Hepatocyte (in vitro differentiated cells): Measurements from ENCODE around the gene TNNT2. TPM values are rescaled to one million over a fixed set of nuclear protein-coding genes. Genes with fewer than 3 reads are reported as not detected.

Experiments used
- DNase-seq: peaks from one replicate; pipeline ENCODE4 v3.0.0-alpha.2; 2016; ENCODE audit warnings: low spot score
- H2AFZ ChIP-seq: fragments of 200-600 bp; sonication (generic); 2 replicates; pipeline ENCODE4 v1.6.0; 2016; ENCODE audit warnings: antibody characterized with exemption, mild to moderate bottlenecking
- H3K27ac ChIP-seq: fragments of 200-600 bp; sonication (generic); 2 replicates; pipeline ENCODE4 v1.5.1; 2016; ENCODE audit warnings: mild to moderate bottlenecking
- H3K27me3 ChIP-seq: fragments of 200-600 bp; sonication (generic); 2 replicates; pipeline ENCODE4 v1.6.1; 2016
- H3K36me3 ChIP-seq: fragments of 200-600 bp; sonication (generic); replicated peaks from 2 replicates; pipeline ENCODE4 v1.5.1; 2016; ENCODE audit warnings: low read depth; ENCODE audit not compliant: insufficient read depth
- H3K4me1 ChIP-seq: fragments of 200-600 bp; sonication (generic); 2 replicates; pipeline ENCODE4 v1.5.1; 2016; ENCODE audit warnings: mild to moderate bottlenecking, moderate library complexity; ENCODE audit not compliant: insufficient read depth
- H3K4me2 ChIP-seq: fragments of 200-600 bp; sonication (generic); 2 replicates; pipeline ENCODE4 v1.6.0; 2016
- H3K4me3 ChIP-seq: fragments of 200-600 bp; sonication (generic); 2 replicates; pipeline ENCODE4 v1.5.1; 2016; ENCODE audit warnings: mild to moderate bottlenecking
- H3K79me2 ChIP-seq: fragments of 200-600 bp; sonication (generic); 2 replicates; pipeline ENCODE4 v1.6.0; 2017; ENCODE audit warnings: mild to moderate bottlenecking
- H3K9me2 ChIP-seq: fragments of 200-600 bp; sonication (generic); replicated peaks from 2 replicates; pipeline ENCODE4 v1.6.0; 2017; ENCODE audit warnings: mild to moderate bottlenecking; ENCODE audit not compliant: insufficient read depth
- H3K9me3 ChIP-seq: fragments of 200-600 bp; sonication (generic); 2 replicates; pipeline ENCODE4 v1.5.1; 2016; ENCODE audit warnings: low read depth, mild to moderate bottlenecking
- H4K20me1 ChIP-seq: fragments of 200-600 bp; sonication (generic); 2 replicates; pipeline ENCODE4 v1.6.0; 2016; ENCODE audit warnings: mild to moderate bottlenecking; ENCODE audit not compliant: insufficient read depth, poor library complexity, severe bottlenecking
- EZH2 ChIP-seq: fragments of 200-600 bp; sonication (generic); IDR thresholded peaks from 2 replicates; pipeline ENCODE4 v1.6.1; 2016; ENCODE audit warnings: antibody characterized with exemption, mild to moderate bottlenecking, borderline replicate concordance
- EZH2phosphoT487 ChIP-seq: fragments of 200-600 bp; sonication (generic); IDR thresholded peaks from one replicate; pipeline ENCODE4 v1.6.1; 2018; ENCODE audit warnings: antibody characterized with exemption, mild to moderate bottlenecking, low read depth, moderate library complexity; ENCODE audit not compliant: unreplicated experiment, severe bottlenecking
- WGBS: methylation state at CpG from one replicate; pipeline ENCODE4 v1.1.6; 2016; ENCODE audit warnings: low lambda C conversion rate; ENCODE audit errors: missing lambda C conversion rate; 5-methylcytosine and 5-hydroxymethylcytosine counted together
- polyA plus RNA-seq: library from polyadenylated mRNA; unstranded; fragments of >200 nt; fragmentation: Nextera tagmentation; extraction: Ambion mirVana; gene quantifications from 2 replicates; pipeline ENCODE4 v1.2.1, GENCODE V29; 2016
- total RNA-seq: library from RNA; depleted of rRNA; stranded (reverse); fragments of >200 nt; gene quantifications from 2 replicates; pipeline ENCODE4 v1.2.3, GENCODE V29; 2014
- TF ChIP-seq, protein P1 (sequence below): fragments of 200-600 bp; sonication (generic); IDR thresholded peaks from 2 replicates; pipeline ENCODE4 v1.5.1; 2016; ENCODE audit warnings: antibody characterized with exemption, mild to moderate bottlenecking; ENCODE audit not compliant: poor library complexity

Gene TNNT2
- total and polyA plus RNA-seq, 2 experiments from 2014 or later: 25.9 to 33.5 TPM

GRCh38 chr1:201397675-201398074 is 20.2 kb upstream of the TNNT2 start:
- Histone ChIP-seq H3K9me2 (no peaks in the 10 kb centered on the region), H3K27ac (peak overlapping the region; percentile 98), H3K36me3 (no peaks in the 10 kb centered on the region), H4K20me1 (peaks cover 14% of the 10 kb centered on the region), H3K9me3 (no peaks in the 10 kb centered on the region), H3K4me1 (peaks cover 50% of the 10 kb centered on the region), H2AFZ (no peak overlapping the region), H3K4me2 (peak overlapping the region; percentile 82), H3K79me2 (peaks cover 53% of the 10 kb centered on the region), H3K4me3 (peak overlapping the region; percentile 7), H3K27me3 (no peaks in the 10 kb centered on the region)
- TF ChIP-seq EZH2 (no peak), EZH2phosphoT487 (no peak)
- TF ChIP-seq, protein P1, sequence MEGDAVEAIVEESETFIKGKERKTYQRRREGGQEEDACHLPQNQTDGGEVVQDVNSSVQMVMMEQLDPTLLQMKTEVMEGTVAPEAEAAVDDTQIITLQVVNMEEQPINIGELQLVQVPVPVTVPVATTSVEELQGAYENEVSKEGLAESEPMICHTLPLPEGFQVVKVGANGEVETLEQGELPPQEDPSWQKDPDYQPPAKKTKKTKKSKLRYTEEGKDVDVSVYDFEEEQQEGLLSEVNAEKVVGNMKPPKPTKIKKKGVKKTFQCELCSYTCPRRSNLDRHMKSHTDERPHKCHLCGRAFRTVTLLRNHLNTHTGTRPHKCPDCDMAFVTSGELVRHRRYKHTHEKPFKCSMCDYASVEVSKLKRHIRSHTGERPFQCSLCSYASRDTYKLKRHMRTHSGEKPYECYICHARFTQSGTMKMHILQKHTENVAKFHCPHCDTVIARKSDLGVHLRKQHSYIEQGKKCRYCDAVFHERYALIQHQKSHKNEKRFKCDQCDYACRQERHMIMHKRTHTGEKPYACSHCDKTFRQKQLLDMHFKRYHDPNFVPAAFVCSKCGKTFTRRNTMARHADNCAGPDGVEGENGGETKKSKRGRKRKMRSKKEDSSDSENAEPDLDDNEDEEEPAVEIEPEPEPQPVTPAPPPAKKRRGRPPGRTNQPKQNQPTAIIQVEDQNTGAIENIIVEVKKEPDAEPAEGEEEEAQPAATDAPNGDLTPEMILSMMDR: no peak
- 57% methylated on average over 2 of the region's 2 CpGs for WGBS
- peak; percentile 71 for DNase-seq

DNA sequence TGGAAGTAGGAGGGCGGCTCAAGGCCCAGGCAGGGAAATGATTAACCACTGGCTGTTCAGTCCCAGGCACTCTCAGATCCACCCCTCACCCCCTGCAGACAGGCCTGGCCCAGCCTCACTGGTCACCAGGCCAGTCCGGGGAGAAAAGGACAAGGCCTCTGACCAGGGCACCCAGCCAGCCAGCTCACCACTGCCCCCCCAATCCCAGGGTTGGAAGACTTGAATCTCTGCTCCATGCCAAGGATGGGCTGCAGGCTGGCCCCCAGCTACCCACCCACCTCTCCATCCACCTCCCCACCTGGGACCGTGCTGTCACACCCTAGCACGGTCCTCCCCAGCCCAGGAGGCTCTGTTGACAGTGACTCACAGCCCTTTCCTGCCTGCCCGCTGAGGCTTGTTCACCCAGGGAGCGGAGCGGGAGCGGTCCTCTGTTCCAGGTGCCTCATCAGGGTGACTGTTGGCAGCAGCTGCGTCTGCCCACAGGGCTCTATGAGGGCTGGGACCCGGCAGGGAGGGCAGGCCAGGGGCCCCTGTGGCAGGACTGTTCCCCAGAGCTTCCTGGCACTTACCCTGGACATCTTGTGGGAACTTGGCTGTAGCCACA is 19.5 kb upstream of the TNNT2 start:
- DNase-seq: peak; percentile 86
- 54% methylated on average over 10 of the region's 10 CpGs for WGBS
- Histone ChIP-seq H3K27ac (peak overlapping the region; percentile 98), H3K36me3 (no peaks in the 10 kb centered on the region), H4K20me1 (peaks cover 14% of the 10 kb centered on the region), H3K27me3 (no peaks in the 10 kb centered on the region), H3K4me1 (peaks cover 50% of the 10 kb centered on the region), H3K79me2 (peaks cover 61% of the 10 kb centered on the region), H3K4me3 (no peak overlapping the region), H3K9me3 (no peaks in the 10 kb centered on the region), H2AFZ (no peak overlapping the region), H3K4me2 (peak overlapping the region; percentile 82), H3K9me2 (no peaks in the 10 kb centered on the region)
- TF ChIP-seq EZH2 (no peak), EZH2phosphoT487 (no peak)
- TF ChIP-seq, protein P1: no peak

GRCh38 chr1:201395936-201396335 is 18.5 kb upstream of the TNNT2 start:
- H3K79me2 ChIP-seq: peaks cover 65% of the 10 kb centered on the region
- no peak overlapping the region for H3K4me3 ChIP-seq
- H3K36me3 ChIP-seq: no peaks in the 10 kb centered on the region
- peak overlapping the region; percentile 98 for H3K27ac ChIP-seq
- peak overlapping the region; percentile 82 for H3K4me2 ChIP-seq
- WGBS: 88% methylated on average over 4 of the region's 4 CpGs
- H3K4me1 ChIP-seq: peaks cover 43% of the 10 kb centered on the region
- H4K20me1 ChIP-seq: peaks cover 14% of the 10 kb centered on the region
- DNase-seq: no peak
- no peak overlapping the region for H2AFZ ChIP-seq
- no peaks in the 10 kb centered on the region for H3K27me3 ChIP-seq
- H3K9me2 ChIP-seq: no peaks in the 10 kb centered on the region
- TF ChIP-seq EZH2phosphoT487: no peak
- TF ChIP-seq, protein P1: no peak
- H3K9me3 ChIP-seq: no peaks in the 10 kb centered on the region

GRCh38 chr1:201394591-201394990 is 17.1 kb upstream of the TNNT2 start:
- WGBS: 79% methylated on average over 3 of the region's 3 CpGs
- Histone ChIP-seq H3K36me3 (no peaks in the 10 kb centered on the region), H3K4me2 (peak overlapping the region; percentile 82)

More at GRCh38 chr1:201394591-201394990, 17.1 kb upstream of the TNNT2 start:
- no peak overlapping the region for H2AFZ ChIP-seq
- DNase-seq: no peak
- peaks cover 30% of the 10 kb centered on the region for H3K4me1 ChIP-seq
- peaks cover 22% of the 10 kb centered on the region for H4K20me1 ChIP-seq
- no peaks in the 10 kb centered on the region for H3K9me2 ChIP-seq
- no peak overlapping the region for H3K27ac ChIP-seq
- peaks cover 74% of the 10 kb centered on the region for H3K79me2 ChIP-seq
- TF ChIP-seq, protein P1: no peak
- TF ChIP-seq EZH2 (no peak), EZH2phosphoT487 (no peak)
- H3K4me3 ChIP-seq: no peak overlapping the region
- H3K9me3 ChIP-seq: no peaks in the 10 kb centered on the region
- H3K27me3 ChIP-seq: no peaks in the 10 kb centered on the region
